ENCODE data around the gene ACAD10.
A peak's percentile ranks its signal among the peaks of the same experiment; 100 is the strongest.
"Not testable (repeated sequence)": the region's sequence is repeated elsewhere in the genome, so short reads cannot be mapped to it uniquely, and the experiment has no call there.

The ACAD10 gene

DNA sequence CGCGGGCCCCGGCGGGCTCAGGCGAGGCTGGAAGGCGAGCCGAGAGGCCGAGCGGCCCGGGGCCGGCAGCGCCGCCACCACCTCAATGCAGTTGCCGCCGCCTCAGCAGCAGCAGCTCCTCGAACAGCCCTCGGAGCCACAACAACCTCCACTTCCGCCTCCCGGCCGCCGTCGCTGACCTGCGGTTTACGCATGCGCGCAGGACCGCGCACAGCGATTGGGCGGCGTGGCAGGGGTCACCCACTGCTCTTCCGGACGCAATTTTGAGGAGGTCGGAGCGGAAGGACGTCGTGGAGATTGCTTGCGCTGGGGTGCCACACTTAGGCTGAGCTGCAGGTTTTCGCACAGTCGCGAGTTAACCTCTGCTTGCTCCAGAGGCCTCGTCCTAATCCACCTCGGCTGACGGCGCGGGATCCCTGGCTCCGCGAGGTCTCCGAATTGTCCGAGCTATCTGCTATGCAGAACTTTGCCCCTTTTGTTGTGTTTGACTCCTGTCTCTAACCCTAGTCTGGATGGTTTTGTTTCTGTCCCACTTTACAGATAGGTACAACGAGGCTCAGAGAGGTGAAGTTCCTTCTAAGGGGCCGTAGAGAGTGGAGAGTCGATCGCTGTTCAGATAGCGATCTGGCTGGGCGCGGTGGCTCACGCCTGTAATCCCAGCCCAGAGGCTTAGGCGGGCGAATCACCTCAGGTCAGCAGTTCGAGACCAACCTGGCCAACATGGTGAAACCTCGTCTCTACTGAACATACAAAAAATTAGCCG is at the start of gene ACAD10, which contains the start of gene BRAP:
TSS of gene ACAD10 (plus strand) at position 243 of the 763 bp plus-strand sequence. CDS start 6,657 bp downstream, outside the sequence.
TSS of gene BRAP (minus strand) at position 146 of the 763 bp plus-strand sequence. CDS start 164 bp downstream, outside the sequence.
- Histone ChIP-seq H3K27ac (ENCODE audit: low read length) (peak within 1 kb of the TSS; percentile 48), H3K9me3 (ENCODE audit: control insufficient read depth, low read depth, low read length) (no peaks in the 10 kb centered on the region), H3K36me3 (ENCODE audit: control insufficient read depth, low read depth, low read length) (peaks cover 22% of the 10 kb centered on the region), H3K4me3 (ENCODE audit: low read length) (peak within 1 kb of the TSS; percentile 92), H3K4me1 (ENCODE audit: control insufficient read depth, low read depth, low read length) (no peaks in the 10 kb centered on the region), H3K27me3 (ENCODE audit: control insufficient read depth, insufficient read depth, low read length) (no peaks in the 10 kb centered on the region), H3K9ac (ENCODE audit: low read length) (peak within 1 kb of the TSS; percentile 83)

GRCh38 chr12:111636209-111636945 is 49.5 kb upstream of the ACAD10 start:
- peak overlapping the region; percentile 35 for H3K9ac ChIP-seq (ENCODE audit: low read length)
- peaks cover 18% of the 10 kb centered on the region for H3K4me1 ChIP-seq (ENCODE audit: control insufficient read depth, low read depth, low read length)
- H3K27me3 ChIP-seq (ENCODE audit: control insufficient read depth, insufficient read depth, low read length) = no peaks in the 10 kb centered on the region
- H3K27ac ChIP-seq (ENCODE audit: low read length) = peak overlapping the region; percentile 74
- no peaks in the 10 kb centered on the region for H3K9me3 ChIP-seq (ENCODE audit: control insufficient read depth, low read depth, low read length)
- no peaks in the 10 kb centered on the region for H3K36me3 ChIP-seq (ENCODE audit: control insufficient read depth, low read depth, low read length)
- H3K4me3 ChIP-seq (ENCODE audit: low read length) = peak overlapping the region; percentile 1

DNA sequence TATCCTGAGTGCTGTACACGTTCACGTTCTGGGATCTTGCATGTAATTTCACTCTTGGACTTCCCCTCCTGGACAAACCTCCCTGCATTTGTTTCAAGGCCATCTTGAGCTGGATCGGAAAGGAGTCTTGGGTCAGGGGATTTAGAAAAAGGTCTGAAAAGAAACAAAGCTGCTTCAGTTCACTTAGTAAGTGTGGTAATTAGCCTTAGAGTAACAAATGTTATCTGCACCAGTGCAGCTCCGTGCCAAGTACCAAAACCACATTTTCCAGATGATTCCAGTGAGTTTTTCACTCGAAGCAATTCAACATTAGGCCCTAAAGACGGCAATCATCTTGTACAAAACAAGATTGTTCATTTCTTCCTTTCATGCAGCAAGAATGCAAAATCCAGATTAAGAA is 47.3 kb upstream of the ACAD10 start:
- H3K9ac ChIP-seq (ENCODE audit: low read length) = no peak overlapping the region
- no peak overlapping the region for H3K27ac ChIP-seq (ENCODE audit: low read length)
- H3K36me3 ChIP-seq (ENCODE audit: control insufficient read depth, low read depth, low read length) = peaks cover 13% of the 10 kb centered on the region
- no peak overlapping the region for H3K4me3 ChIP-seq (ENCODE audit: low read length)
- H3K9me3 ChIP-seq (ENCODE audit: control insufficient read depth, low read depth, low read length) = no peaks in the 10 kb centered on the region
- peaks cover 16% of the 10 kb centered on the region for H3K4me1 ChIP-seq (ENCODE audit: control insufficient read depth, low read depth, low read length)
- H3K27me3 ChIP-seq (ENCODE audit: control insufficient read depth, insufficient read depth, low read length) = no peaks in the 10 kb centered on the region

DNA sequence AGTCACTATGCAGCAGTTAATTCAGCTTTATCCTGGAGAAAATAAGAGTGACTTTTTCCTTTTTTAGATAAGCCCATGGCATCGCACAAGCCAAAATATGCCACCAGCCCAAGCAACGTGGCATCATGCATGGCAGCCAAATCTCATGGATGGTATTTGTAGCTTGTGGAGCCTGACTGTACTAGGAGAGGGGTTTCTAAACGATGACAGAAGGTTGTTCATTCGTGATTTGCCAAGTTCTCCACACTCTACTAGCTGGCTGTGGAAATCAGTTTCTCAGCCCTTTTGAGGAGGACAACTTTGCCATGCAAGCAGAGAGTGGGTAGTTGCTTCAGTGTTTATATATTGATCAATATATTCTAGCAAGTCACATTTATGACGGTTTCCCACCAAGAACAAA is 45.3 kb upstream of the ACAD10 start:
- H3K36me3 ChIP-seq (ENCODE audit: control insufficient read depth, low read depth, low read length) = peaks cover 23% of the 10 kb centered on the region
- H3K4me3 ChIP-seq (ENCODE audit: low read length) = no peak overlapping the region
- no peaks in the 10 kb centered on the region for H3K27me3 ChIP-seq (ENCODE audit: control insufficient read depth, insufficient read depth, low read length)
- no peak overlapping the region for H3K9ac ChIP-seq (ENCODE audit: low read length)
- H3K4me1 ChIP-seq (ENCODE audit: control insufficient read depth, low read depth, low read length) = peaks cover 13% of the 10 kb centered on the region
- H3K27ac ChIP-seq (ENCODE audit: low read length) = no peak overlapping the region
- H3K9me3 ChIP-seq (ENCODE audit: control insufficient read depth, low read depth, low read length) = no peaks in the 10 kb centered on the region

DNA sequence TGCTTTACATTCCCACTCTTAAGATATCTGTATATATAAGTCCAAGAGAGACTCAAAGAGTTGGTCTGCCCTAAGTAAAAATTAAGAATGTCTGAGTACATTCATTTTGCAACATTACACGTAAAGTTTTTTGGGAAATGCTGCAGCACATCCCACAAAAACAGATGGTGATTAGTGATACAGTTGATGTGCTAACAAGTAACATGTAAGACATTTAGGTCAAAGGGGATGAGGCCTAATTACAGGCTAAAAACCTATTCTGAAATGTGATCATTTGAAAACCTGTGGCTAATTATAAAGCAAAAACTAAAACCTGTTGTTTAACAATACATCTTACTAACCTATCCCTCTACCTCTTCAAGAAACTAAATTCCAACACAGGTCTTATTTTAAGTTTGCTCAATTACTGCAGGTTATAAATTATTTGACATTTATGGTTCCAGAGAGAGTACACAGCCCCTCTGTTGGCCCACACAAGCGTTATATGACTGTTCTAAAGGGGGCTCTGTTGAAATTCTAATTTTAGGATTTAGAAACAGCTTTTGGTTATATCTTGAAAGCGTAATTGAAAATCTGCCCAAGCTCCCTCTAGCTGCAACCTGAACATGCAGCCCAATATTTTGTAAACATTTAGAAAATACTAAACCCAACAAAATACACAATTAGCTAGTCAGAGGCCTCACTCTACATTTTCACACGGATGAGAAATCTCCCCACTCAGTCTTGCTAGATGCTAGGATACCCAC is 43.0 kb upstream of the ACAD10 start:
- Histone ChIP-seq H3K27ac (ENCODE audit: low read length) (no peak overlapping the region), H3K27me3 (ENCODE audit: control insufficient read depth, insufficient read depth, low read length) (no peaks in the 10 kb centered on the region), H3K4me1 (ENCODE audit: control insufficient read depth, low read depth, low read length) (no peaks in the 10 kb centered on the region), H3K36me3 (ENCODE audit: control insufficient read depth, low read depth, low read length) (peaks cover 40% of the 10 kb centered on the region), H3K9me3 (ENCODE audit: control insufficient read depth, low read depth, low read length) (no peaks in the 10 kb centered on the region), H3K9ac (ENCODE audit: low read length) (no peak overlapping the region), H3K4me3 (ENCODE audit: low read length) (no peak overlapping the region)

GRCh38 chr12:111643427-111643826 is 42.4 kb upstream of the ACAD10 start:
- no peaks in the 10 kb centered on the region for H3K4me1 ChIP-seq (ENCODE audit: control insufficient read depth, low read depth, low read length)
- peaks cover 40% of the 10 kb centered on the region for H3K36me3 ChIP-seq (ENCODE audit: control insufficient read depth, low read depth, low read length)
- no peak overlapping the region for H3K4me3 ChIP-seq (ENCODE audit: low read length)
- no peak overlapping the region for H3K9ac ChIP-seq (ENCODE audit: low read length)
- no peaks in the 10 kb centered on the region for H3K27me3 ChIP-seq (ENCODE audit: control insufficient read depth, insufficient read depth, low read length)
- H3K9me3 ChIP-seq (ENCODE audit: control insufficient read depth, low read depth, low read length) = no peaks in the 10 kb centered on the region
- H3K27ac ChIP-seq (ENCODE audit: low read length) = no peak overlapping the region

DNA sequence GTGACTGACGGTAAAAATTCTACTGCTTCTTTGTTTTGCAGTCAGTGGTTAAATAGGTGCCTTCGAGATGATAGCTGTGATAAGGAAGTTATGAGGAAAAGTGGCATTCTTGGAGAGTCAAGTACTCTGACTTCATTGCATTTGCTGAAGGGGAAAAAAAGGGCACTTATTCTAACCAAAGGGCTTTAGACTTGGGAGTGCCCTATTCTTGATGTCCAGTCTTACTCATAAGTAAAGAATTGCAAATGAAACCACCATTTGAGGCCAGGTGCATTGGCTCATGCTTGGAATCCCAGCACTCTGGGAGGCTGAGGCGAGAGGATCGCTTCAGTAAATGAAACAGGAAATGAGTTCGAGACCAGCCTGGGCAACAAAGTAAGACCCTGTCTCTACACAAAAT is 40.4 kb upstream of the ACAD10 start:
- no peak overlapping the region for H3K4me3 ChIP-seq (ENCODE audit: low read length)
- H3K27ac ChIP-seq (ENCODE audit: low read length) = no peak overlapping the region
- H3K9me3 ChIP-seq (ENCODE audit: control insufficient read depth, low read depth, low read length) = no peaks in the 10 kb centered on the region
- peaks cover 47% of the 10 kb centered on the region for H3K36me3 ChIP-seq (ENCODE audit: control insufficient read depth, low read depth, low read length)
- H3K27me3 ChIP-seq (ENCODE audit: control insufficient read depth, insufficient read depth, low read length) = no peaks in the 10 kb centered on the region
- H3K4me1 ChIP-seq (ENCODE audit: control insufficient read depth, low read depth, low read length) = no peaks in the 10 kb centered on the region
- no peak overlapping the region for H3K9ac ChIP-seq (ENCODE audit: low read length)

DNA sequence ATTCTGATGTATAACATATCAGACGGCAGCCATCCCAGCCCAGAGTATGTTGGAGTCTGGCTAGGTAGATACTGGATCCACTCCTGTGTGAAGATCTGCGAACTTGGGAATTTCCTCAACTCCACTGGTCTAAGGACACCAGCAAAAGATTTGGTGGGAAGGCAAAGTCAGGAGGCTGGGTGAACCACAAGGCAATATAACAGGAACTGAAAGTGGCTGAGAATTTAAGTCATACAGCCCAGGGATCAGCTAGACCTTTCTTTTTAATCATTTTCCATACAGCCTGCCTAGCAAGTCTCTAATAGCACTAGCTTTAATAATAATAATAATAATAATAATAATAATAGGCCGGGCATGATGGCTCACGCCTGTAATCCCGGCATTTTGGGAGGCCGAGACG is 34.9 kb upstream of the ACAD10 start:
- peaks cover 60% of the 10 kb centered on the region for H3K36me3 ChIP-seq (ENCODE audit: control insufficient read depth, low read depth, low read length)
- H3K27me3 ChIP-seq (ENCODE audit: control insufficient read depth, insufficient read depth, low read length) = no peaks in the 10 kb centered on the region
- no peak overlapping the region for H3K4me3 ChIP-seq (ENCODE audit: low read length)
- no peak overlapping the region for H3K27ac ChIP-seq (ENCODE audit: low read length)
- no peaks in the 10 kb centered on the region for H3K9me3 ChIP-seq (ENCODE audit: control insufficient read depth, low read depth, low read length)
- no peaks in the 10 kb centered on the region for H3K4me1 ChIP-seq (ENCODE audit: control insufficient read depth, low read depth, low read length)
- no peak overlapping the region for H3K9ac ChIP-seq (ENCODE audit: low read length)

DNA sequence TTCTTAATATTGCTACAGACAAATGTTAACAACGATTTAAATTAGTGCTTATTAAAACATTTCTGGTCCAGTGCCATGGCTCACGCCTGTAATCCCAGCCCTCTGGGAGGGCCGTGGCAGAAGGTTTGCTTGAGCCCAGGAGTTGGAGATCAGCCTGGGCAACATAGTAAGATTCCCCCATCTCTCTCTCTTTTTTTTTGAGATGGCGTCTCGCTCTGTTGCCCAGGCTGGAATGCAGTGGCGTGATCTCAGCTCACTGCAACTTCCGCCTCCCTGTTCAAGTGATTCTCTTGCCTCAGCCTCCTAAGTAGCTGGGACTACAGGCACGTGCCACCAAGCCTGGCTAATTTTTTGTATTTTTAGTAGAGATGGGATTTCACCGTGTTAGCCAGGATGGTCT is 33.3 kb upstream of the ACAD10 start:
- not testable (repeated sequence) for H3K27ac ChIP-seq (ENCODE audit: low read length); H3K4me3 ChIP-seq (ENCODE audit: low read length); H3K9ac ChIP-seq (ENCODE audit: low read length); H3K27me3 ChIP-seq (ENCODE audit: control insufficient read depth, insufficient read depth, low read length); H3K9me3 ChIP-seq (ENCODE audit: control insufficient read depth, low read depth, low read length); H3K4me1 ChIP-seq (ENCODE audit: control insufficient read depth, low read depth, low read length)
- H3K36me3 ChIP-seq (ENCODE audit: control insufficient read depth, low read depth, low read length) = peaks cover 53% of the 10 kb centered on the region

- H3K4me1 ChIP-seq (ENCODE audit: control insufficient read depth, low read depth, low read length) = no peaks in the 10 kb centered on the region
- H3K4me3 ChIP-seq (ENCODE audit: low read length) = no peak overlapping the region
- H3K27me3 ChIP-seq (ENCODE audit: control insufficient read depth, insufficient read depth, low read length) = no peaks in the 10 kb centered on the region
- no peak overlapping the region for H3K9ac ChIP-seq (ENCODE audit: low read length)
- no peaks in the 10 kb centered on the region for H3K9me3 ChIP-seq (ENCODE audit: control insufficient read depth, low read depth, low read length)
- no peak overlapping the region for H3K27ac ChIP-seq (ENCODE audit: low read length)
- peaks cover 57% of the 10 kb centered on the region for H3K36me3 ChIP-seq (ENCODE audit: control insufficient read depth, low read depth, low read length)
Observed at GRCh38 chr12:111653596-111653995, 32.3 kb upstream of the ACAD10 start.

GRCh38 chr12:111655356-111655755 is 30.5 kb upstream of the ACAD10 start:
- Histone ChIP-seq H3K4me1 (ENCODE audit: control insufficient read depth, low read depth, low read length) (no peaks in the 10 kb centered on the region), H3K9me3 (ENCODE audit: control insufficient read depth, low read depth, low read length) (no peaks in the 10 kb centered on the region), H3K4me3 (ENCODE audit: low read length) (no peak overlapping the region), H3K36me3 (ENCODE audit: control insufficient read depth, low read depth, low read length) (peaks cover 65% of the 10 kb centered on the region), H3K27ac (ENCODE audit: low read length) (no peak overlapping the region), H3K27me3 (ENCODE audit: control insufficient read depth, insufficient read depth, low read length) (no peaks in the 10 kb centered on the region), H3K9ac (ENCODE audit: low read length) (no peak overlapping the region)
